Esophagus squamous epithelium (tissue), 5 donors: ENCODE data around the gene ADAMTSL3. TPM values are rescaled to one million over a fixed set of nuclear protein-coding genes. Genes with fewer than 3 reads are reported as not detected.
"Not testable (repeated sequence)": the region's sequence is repeated elsewhere in the genome, so short reads cannot be mapped to it uniquely, and the experiment has no call there.

Source experiments
- DNase-seq: peaks from one replicate; lab custom pipeline; 2025; lab: John Stamatoyannopoulos, UW
- H3K27ac ChIP-seq, 4 donors: fragments of 200-600 bp; sonication (generic); one replicate each; pipeline ENCODE4 v1.5.1; 2016 to 2019; ENCODE audit warnings: mild to moderate bottlenecking in 1 of 4
- H3K27me3 ChIP-seq, 4 donors: fragments of 200-600 bp; sonication (generic); 1 replicate in 3 of 4; 2 replicates in 1 of 4; pipeline versions ENCODE4 v1.5.1 to v1.6.0; 2017 to 2021; ENCODE audit warnings: antibody characterized with exemption in 1 of 4
- H3K36me3 ChIP-seq, 3 donors: fragments of 200-600 bp; sonication (generic); one replicate each; pipeline ENCODE4 v1.5.1; 2016 to 2019
- H3K4me1 ChIP-seq, 3 donors: fragments of 200-600 bp; sonication (generic); one replicate each; pipeline ENCODE4 v1.5.1; 2017 to 2019
- H3K4me3 ChIP-seq, 4 donors: fragments of 200-600 bp; sonication (generic); 1 replicate in 3 of 4; 2 replicates in 1 of 4; pipeline ENCODE4 v1.5.1; 2016 to 2019; ENCODE audit warnings: mild to moderate bottlenecking in 2 of 4, moderate library complexity in 1 of 4
- H3K9me3 ChIP-seq, 3 donors: fragments of 200-600 bp; sonication (generic); one replicate each; pipeline ENCODE4 v1.5.1; 2016 to 2019
- POLR2A ChIP-seq, 4 donors: fragments of 450-650 bp; IDR thresholded peaks; one replicate each; pipeline ENCODE4 v1.6.1; 2017; ENCODE audit warnings: antibody characterized with exemption in 4 of 4, mild to moderate bottlenecking in 4 of 4, moderate library complexity in 3 of 4
- WGBS, 2 donors: methylation state at CpG; one replicate each; pipeline ENCODE4 v1.1.5; 2018; 5-methylcytosine and 5-hydroxymethylcytosine counted together
- intact Hi-C: fragments of 100-400 bp; cut with DNase I; formaldehyde crosslinking; loops from one replicate; pipeline ENCODE4 v1.15.0; 2022
- total RNA-seq, 4 donors: library from RNA; depleted of rRNA; stranded (reverse); fragments of >200 nt; gene quantifications; one replicate each; pipeline ENCODE4 v1.1.0, GENCODE V29; 2016
- TF ChIP-seq, protein P1 (sequence below), 6 experiments: fragments of 450-650 bp in 4 of 6; fragments of 200-600 bp in 2 of 6; sonication (generic) in 2 of 6; IDR thresholded peaks; one replicate each; pipeline ENCODE4 v1.5.1; 2016 to 2019; ENCODE audit warnings: antibody characterized with exemption in 6 of 6, mild to moderate bottlenecking in 4 of 6, moderate library complexity in 4 of 6
- donor health status: DM: yes; HTN: yes; CAD: no.

ADAMTSL3 gene
- total RNA-seq, 4 donors from 2014 or later: 0.11 to 3.2 (median 0.79) TPM

DNA sequence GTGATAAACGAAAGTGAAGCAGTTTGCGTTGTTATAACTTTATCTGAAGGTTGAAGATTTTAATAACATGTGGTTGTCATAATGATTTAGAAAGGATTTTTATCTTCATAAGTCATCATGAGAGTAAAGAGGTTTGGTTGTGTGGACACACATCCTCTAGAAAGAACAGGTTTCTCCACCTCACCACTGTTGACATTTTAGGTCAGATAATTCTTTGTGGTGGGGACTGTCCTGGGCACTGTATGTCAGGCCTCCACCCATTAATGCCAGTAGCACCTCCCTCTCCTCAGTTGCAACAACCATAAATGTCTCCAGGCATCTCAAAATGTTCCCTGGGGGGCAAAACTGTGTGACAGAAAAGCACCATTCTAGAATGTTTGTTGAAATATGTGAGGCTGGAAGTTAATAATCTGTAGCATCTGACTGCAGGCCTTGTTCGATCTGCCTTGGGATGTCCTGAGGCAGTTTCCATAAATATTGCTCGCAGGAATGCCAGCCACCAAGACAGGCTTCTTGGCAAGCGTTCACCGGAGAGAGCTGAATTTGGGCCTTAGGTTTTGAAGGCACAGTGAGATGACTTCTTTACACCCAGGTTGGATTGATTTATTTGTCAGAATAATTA lies 100.1 kb downstream of the ADAMTSL3 start:
- intact Hi-C loops: no loop called here
- no peaks in the 10 kb centered on the region for H3K36me3 ChIP-seq
- 57 to 70% methylated on average over 6 of the region's 6 CpGs for WGBS, 2 donors
- peaks cover 0 to 10% (median 7%) of the 10 kb centered on the region in 3 donors for H3K9me3 ChIP-seq
- no peaks in the 10 kb centered on the region for H3K4me1 ChIP-seq
- H3K27ac ChIP-seq: no peak overlapping the region
- no peak overlapping the region for H3K4me3 ChIP-seq
- H3K27me3 ChIP-seq: no peaks in the 10 kb centered on the region
- TF ChIP-seq POLR2A (IDR thresholded peaks at IDR 0.05): no peak
- TF ChIP-seq, protein P1, sequence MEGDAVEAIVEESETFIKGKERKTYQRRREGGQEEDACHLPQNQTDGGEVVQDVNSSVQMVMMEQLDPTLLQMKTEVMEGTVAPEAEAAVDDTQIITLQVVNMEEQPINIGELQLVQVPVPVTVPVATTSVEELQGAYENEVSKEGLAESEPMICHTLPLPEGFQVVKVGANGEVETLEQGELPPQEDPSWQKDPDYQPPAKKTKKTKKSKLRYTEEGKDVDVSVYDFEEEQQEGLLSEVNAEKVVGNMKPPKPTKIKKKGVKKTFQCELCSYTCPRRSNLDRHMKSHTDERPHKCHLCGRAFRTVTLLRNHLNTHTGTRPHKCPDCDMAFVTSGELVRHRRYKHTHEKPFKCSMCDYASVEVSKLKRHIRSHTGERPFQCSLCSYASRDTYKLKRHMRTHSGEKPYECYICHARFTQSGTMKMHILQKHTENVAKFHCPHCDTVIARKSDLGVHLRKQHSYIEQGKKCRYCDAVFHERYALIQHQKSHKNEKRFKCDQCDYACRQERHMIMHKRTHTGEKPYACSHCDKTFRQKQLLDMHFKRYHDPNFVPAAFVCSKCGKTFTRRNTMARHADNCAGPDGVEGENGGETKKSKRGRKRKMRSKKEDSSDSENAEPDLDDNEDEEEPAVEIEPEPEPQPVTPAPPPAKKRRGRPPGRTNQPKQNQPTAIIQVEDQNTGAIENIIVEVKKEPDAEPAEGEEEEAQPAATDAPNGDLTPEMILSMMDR (IDR thresholded peaks at IDR 0.05): no peak
- DNase-seq: no peak

- H3K27me3 ChIP-seq, H3K4me1 ChIP-seq, H3K36me3 ChIP-seq, DNase-seq, H3K27ac ChIP-seq, H3K4me3 ChIP-seq, intact Hi-C loops: not testable (repeated sequence)
- WGBS, 2 donors: 27 to 100% methylated on average over 1 of the region's 1 CpG
- peaks cover 0 to 10% (median 7%) of the 10 kb centered on the region in 3 donors for H3K9me3 ChIP-seq
Observed at GRCh38 chr15:83757291-83757690, 103.4 kb downstream of the ADAMTSL3 start.

- intact Hi-C loops: no loop called here
- H3K4me1 ChIP-seq: no peaks in the 10 kb centered on the region
- 87 to 93% methylated on average over 5 of the region's 5 CpGs for WGBS, 2 donors
Observed at GRCh38 chr15:83762367-83762766, 108.4 kb downstream of the ADAMTSL3 start.

DNA sequence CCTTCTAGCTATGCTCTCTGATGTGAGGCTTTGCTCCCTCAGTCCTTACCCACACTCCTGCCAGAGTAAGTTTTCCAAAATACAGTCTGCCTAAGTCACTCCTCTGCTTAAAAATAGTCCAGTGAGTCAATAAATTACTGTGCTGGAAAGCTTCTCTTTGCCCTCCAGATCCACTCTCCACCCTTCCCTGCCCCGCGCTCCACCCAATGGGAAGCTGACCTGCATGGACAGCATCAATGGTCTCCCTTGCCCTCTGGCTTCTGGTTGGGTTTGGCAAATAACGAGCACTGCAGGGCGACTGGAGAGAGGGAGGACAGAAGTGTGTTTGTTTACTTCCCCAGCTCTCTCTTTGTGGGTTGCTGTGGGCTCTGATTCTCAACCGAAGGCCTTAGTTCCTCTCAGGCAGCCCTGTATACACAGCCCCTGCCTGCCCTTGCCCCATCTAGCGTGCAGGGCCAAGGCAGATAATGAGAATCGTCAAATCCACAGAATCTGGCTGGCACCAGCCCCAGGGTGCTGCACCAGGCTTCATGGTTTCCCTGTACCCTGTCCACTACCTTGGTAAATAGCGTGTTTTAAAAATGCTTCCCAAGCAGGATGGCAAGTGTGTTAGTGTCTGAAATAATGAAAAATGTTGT lies 110.4 kb downstream of the ADAMTSL3 start:
- TF ChIP-seq POLR2A (IDR thresholded peaks at IDR 0.05): no peak
- TF ChIP-seq, protein P1 (IDR thresholded peaks at IDR 0.05): no peak
- DNase-seq: no peak
- H3K4me3 ChIP-seq: no peak overlapping the region

More at GRCh38 chr15:83762367-83762766, 108.4 kb downstream of the ADAMTSL3 start:
- H3K36me3 ChIP-seq: no peaks in the 10 kb centered on the region
- TF ChIP-seq, protein P1 (IDR thresholded peaks at IDR 0.05): no peak
- no peak for TF ChIP-seq POLR2A (IDR thresholded peaks at IDR 0.05)
- H3K27ac ChIP-seq: no peak overlapping the region
- peaks cover 0 to under 1% (median under 1%) of the 10 kb centered on the region in 3 donors for H3K9me3 ChIP-seq
- H3K27me3 ChIP-seq: no peaks in the 10 kb centered on the region
- H3K4me3 ChIP-seq: no peak overlapping the region
- DNase-seq: no peak

GRCh38 chr15:83766339-83766738 lies 112.4 kb downstream of the ADAMTSL3 start:
- no peaks in the 10 kb centered on the region for H3K36me3 ChIP-seq
- DNase-seq: no peak
- intact Hi-C loops: no loop called here
- TF ChIP-seq, protein P1 (IDR thresholded peaks at IDR 0.05): no peak
- TF ChIP-seq POLR2A (IDR thresholded peaks at IDR 0.05): no peak
- 79 to 87% methylated on average over 6 of the region's 6 CpGs for WGBS, 2 donors
- H3K9me3 ChIP-seq: no peaks in the 10 kb centered on the region
- no peaks in the 10 kb centered on the region for H3K27me3 ChIP-seq
- H3K27ac ChIP-seq: no peak overlapping the region
- no peaks in the 10 kb centered on the region for H3K4me1 ChIP-seq
- no peak overlapping the region for H3K4me3 ChIP-seq

More for the DNA sequence above, 110.4 kb downstream of the ADAMTSL3 start:
- Histone ChIP-seq H3K36me3 (no peaks in the 10 kb centered on the region), H3K9me3 (no peaks in the 10 kb centered on the region), H3K4me1 (no peaks in the 10 kb centered on the region), H3K27ac (no peak overlapping the region), H3K27me3 (no peaks in the 10 kb centered on the region)
- 53 to 80% methylated on average over 6 to 7 of the region's 8 CpGs for WGBS, 2 donors
- intact Hi-C loops: no loop called here
